ENCODE data around the gene MVK. TPM values are rescaled to one million over a fixed set of nuclear protein-coding genes. Genes with fewer than 3 reads are reported as not detected.

MVK gene
- total and polyA plus RNA-seq, 2 donors (not counting 1 experiment from before 2014, with no cell fraction given): 18.8 to 22.1 TPM

DNA sequence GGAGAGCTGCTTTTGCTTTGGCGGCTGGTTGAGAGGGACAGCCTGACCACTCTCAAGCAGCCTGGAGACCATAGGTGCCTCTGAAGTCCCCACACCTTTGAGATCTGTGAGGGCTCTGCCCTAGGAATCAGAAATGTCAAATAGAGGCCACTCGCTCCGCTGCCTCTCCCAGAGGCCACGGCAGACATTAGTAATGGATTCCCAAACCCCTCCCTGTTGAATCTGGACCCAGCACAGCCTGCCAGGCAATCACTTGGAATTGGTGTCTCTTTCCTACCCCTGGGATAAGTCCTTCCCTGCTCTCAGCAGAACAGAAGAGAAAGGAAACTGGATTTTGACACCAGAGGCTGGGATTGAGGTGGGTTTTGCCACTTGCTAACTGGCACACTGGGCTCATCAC lies 25.3 kb upstream of the MVK start:
- Histone ChIP-seq H4K20me1 (ENCODE audit: control insufficient read depth, extremely low read depth, insufficient read depth, low read length) (no peaks in the 10 kb centered on the region), H3K4me1 (ENCODE audit: control insufficient read depth, extremely low read depth, insufficient read depth, low read length) (peaks cover 3% of the 10 kb centered on the region), H3K27me3 (ENCODE audit: control insufficient read depth, insufficient read depth, low read length) (peaks cover 36% of the 10 kb centered on the region), H3K36me3 (ENCODE audit: control insufficient read depth, insufficient read depth, low read length) (no peaks in the 10 kb centered on the region), H3K79me2 (ENCODE audit: control insufficient read depth, insufficient read depth, low read length) (no peaks in the 10 kb centered on the region), H3K4me3 (replicated peaks in 1 of 4; ENCODE audit: control extremely low read depth in 1 of 4, insufficient read depth in 1 of 4, low read depth in 3 of 4, low read length in 4 of 4) (no peak overlapping the region), H2AFZ (ENCODE audit: low read length) (no peak overlapping the region), H3K27ac (ENCODE audit: insufficient read depth, low read length) (no peak overlapping the region), H3K4me2 (ENCODE audit: extremely low read depth, insufficient read depth, low read length) (no peak overlapping the region), H3K9ac (ENCODE audit: insufficient read depth, low read length) (no peak overlapping the region), H3K9me3 (ENCODE audit: control insufficient read depth, insufficient read depth, low read depth, low read length) (no peaks in the 10 kb centered on the region)
- TF ChIP-seq EZH2 (IDR thresholded peaks at IDR 0.05; ENCODE audit: low read length, missing control alignments): no peak
- TF ChIP-seq, protein P1, sequence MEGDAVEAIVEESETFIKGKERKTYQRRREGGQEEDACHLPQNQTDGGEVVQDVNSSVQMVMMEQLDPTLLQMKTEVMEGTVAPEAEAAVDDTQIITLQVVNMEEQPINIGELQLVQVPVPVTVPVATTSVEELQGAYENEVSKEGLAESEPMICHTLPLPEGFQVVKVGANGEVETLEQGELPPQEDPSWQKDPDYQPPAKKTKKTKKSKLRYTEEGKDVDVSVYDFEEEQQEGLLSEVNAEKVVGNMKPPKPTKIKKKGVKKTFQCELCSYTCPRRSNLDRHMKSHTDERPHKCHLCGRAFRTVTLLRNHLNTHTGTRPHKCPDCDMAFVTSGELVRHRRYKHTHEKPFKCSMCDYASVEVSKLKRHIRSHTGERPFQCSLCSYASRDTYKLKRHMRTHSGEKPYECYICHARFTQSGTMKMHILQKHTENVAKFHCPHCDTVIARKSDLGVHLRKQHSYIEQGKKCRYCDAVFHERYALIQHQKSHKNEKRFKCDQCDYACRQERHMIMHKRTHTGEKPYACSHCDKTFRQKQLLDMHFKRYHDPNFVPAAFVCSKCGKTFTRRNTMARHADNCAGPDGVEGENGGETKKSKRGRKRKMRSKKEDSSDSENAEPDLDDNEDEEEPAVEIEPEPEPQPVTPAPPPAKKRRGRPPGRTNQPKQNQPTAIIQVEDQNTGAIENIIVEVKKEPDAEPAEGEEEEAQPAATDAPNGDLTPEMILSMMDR (conservative IDR thresholded peaks at IDR 0.05 in 1 of 2, IDR thresholded peaks at IDR 0.05 in 1 of 2; ENCODE audit: low read depth in 1 of 2, low read length in 2 of 2): no peak
- DNase-seq (ENCODE audit: low read depth in 2 of 2): no peak

DNA sequence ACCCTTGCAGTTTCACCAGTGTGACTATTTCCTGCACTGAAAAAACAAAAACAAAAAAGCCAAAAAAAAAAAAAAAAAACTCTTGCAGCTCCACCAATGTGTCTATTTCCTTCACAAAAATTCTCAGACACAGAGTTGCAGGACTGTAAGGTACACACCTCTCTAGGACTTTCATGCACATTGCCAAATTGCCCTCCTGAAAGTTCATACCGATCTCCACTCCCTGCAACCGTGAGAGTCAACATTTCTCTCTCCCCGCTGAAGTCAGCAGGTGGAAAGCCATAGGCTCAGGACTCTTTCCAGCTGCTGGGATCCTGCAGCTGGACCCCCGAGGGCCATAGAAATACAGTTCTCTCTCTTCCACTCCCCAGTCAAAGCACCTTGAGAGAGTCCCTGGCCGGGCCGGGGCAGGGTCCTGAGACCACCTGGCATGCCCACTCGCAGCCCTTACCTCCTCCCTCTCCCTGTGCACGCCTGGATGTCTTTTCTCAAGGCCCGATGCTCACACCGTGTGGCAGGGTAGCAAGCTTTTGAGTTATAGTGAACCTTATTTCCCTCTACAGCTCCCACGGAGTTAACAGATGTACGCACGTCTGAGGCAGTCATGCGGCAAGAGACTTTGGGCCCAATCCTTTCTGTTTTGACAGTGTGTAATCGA lies 23.9 kb upstream of the MVK start:
- no peak overlapping the region for H3K4me3 ChIP-seq (replicated peaks in 1 of 4; ENCODE audit: control extremely low read depth in 1 of 4, insufficient read depth in 1 of 4, low read depth in 3 of 4, low read length in 4 of 4)
- no peaks in the 10 kb centered on the region for H3K36me3 ChIP-seq (ENCODE audit: control insufficient read depth, insufficient read depth, low read length)
- TF ChIP-seq, protein P1 (conservative IDR thresholded peaks at IDR 0.05 in 1 of 2, IDR thresholded peaks at IDR 0.05 in 1 of 2; ENCODE audit: low read depth in 1 of 2, low read length in 2 of 2): no peak
- no peak for TF ChIP-seq EZH2 (IDR thresholded peaks at IDR 0.05; ENCODE audit: low read length, missing control alignments)
- H3K9me3 ChIP-seq (ENCODE audit: control insufficient read depth, insufficient read depth, low read depth, low read length): no peaks in the 10 kb centered on the region
- no peak overlapping the region for H2AFZ ChIP-seq (ENCODE audit: low read length)
- no peak for DNase-seq (ENCODE audit: low read depth in 2 of 2)
- no peaks in the 10 kb centered on the region for H4K20me1 ChIP-seq (ENCODE audit: control insufficient read depth, extremely low read depth, insufficient read depth, low read length)
- peaks cover 40% of the 10 kb centered on the region for H3K27me3 ChIP-seq (ENCODE audit: control insufficient read depth, insufficient read depth, low read length)
- H3K27ac ChIP-seq (ENCODE audit: insufficient read depth, low read length): no peak overlapping the region
- H3K9ac ChIP-seq (ENCODE audit: insufficient read depth, low read length): no peak overlapping the region
- H3K4me1 ChIP-seq (ENCODE audit: control insufficient read depth, extremely low read depth, insufficient read depth, low read length): peaks cover 3% of the 10 kb centered on the region
- H3K4me2 ChIP-seq (ENCODE audit: extremely low read depth, insufficient read depth, low read length): no peak overlapping the region
- no peaks in the 10 kb centered on the region for H3K79me2 ChIP-seq (ENCODE audit: control insufficient read depth, insufficient read depth, low read length)

DNA sequence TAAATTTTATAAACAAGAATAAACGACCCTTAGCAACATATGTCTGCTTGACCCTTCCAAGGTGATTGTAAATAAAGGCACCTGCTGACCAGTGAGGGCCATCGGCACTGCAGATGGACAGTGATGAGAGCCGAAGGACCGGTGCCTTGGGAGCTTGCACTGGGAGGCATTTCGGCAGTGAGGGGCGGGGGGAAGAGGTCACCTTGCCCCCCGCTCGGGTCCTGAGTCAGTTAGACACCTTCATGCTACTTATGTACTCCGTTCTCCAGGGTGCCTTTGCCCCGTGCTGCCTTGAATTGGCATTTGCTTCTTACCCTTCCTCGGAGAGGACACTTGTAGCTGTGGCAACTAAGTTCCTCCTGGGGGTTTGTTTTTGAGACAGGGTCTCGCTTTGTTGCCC lies 23.3 kb upstream of the MVK start:
- Histone ChIP-seq H3K27ac (ENCODE audit: insufficient read depth, low read length) (no peak overlapping the region), H3K4me2 (ENCODE audit: extremely low read depth, insufficient read depth, low read length) (no peak overlapping the region), H2AFZ (ENCODE audit: low read length) (no peak overlapping the region), H3K9me3 (ENCODE audit: control insufficient read depth, insufficient read depth, low read depth, low read length) (no peaks in the 10 kb centered on the region), H3K9ac (ENCODE audit: insufficient read depth, low read length) (no peak overlapping the region), H3K79me2 (ENCODE audit: control insufficient read depth, insufficient read depth, low read length) (no peaks in the 10 kb centered on the region), H4K20me1 (ENCODE audit: control insufficient read depth, extremely low read depth, insufficient read depth, low read length) (no peaks in the 10 kb centered on the region), H3K4me1 (ENCODE audit: control insufficient read depth, extremely low read depth, insufficient read depth, low read length) (no peaks in the 10 kb centered on the region), H3K36me3 (ENCODE audit: control insufficient read depth, insufficient read depth, low read length) (no peaks in the 10 kb centered on the region), H3K27me3 (ENCODE audit: control insufficient read depth, insufficient read depth, low read length) (peaks cover 42% of the 10 kb centered on the region), H3K4me3 (replicated peaks in 1 of 4; ENCODE audit: control extremely low read depth in 1 of 4, insufficient read depth in 1 of 4, low read depth in 3 of 4, low read length in 4 of 4) (no peak overlapping the region)
- DNase-seq (ENCODE audit: low read depth in 2 of 2): no peak
- no peak for TF ChIP-seq EZH2 (IDR thresholded peaks at IDR 0.05; ENCODE audit: low read length, missing control alignments)
- TF ChIP-seq, protein P1 (conservative IDR thresholded peaks at IDR 0.05 in 1 of 2, IDR thresholded peaks at IDR 0.05 in 1 of 2; ENCODE audit: low read depth in 1 of 2, low read length in 2 of 2): no peak

Data from fibroblast of lung (primary cell).